ENCODE results near the gene SLC4A4. TPM values are rescaled to one million over a fixed set of nuclear protein-coding genes. Genes with fewer than 3 reads are reported as not detected.

SLC4A4 gene
- total and polyA plus RNA-seq, 4 donors = 0.13 to 6.2 (median 2.9) TPM

DNA sequence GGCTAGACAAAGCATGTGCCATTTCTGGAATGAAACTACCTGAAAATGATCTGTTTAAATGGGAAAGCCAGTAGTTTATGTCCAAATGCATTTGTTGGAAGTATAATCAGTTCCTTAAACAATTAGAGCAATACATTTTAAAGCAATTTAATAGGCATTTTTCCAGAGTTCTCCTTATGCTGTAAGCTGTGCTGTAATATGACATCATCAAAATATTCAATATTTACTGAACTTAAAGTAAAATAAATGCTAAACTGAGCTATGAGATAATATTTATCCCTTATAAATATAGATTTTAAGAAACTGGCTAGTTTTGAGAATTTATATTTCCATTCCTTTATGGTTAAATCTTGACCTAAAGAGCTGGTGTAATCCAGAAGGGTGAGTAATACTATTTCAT lies 7.9 kb downstream of the SLC4A4 start:
- DNase-seq (no peak), ATAC-seq (ENCODE audit: low FRiP score) (no peak)
- Histone ChIP-seq H3K36me3 (ENCODE audit: control insufficient read depth in 1 of 2, insufficient read depth in 2 of 2, low read length in 1 of 2) (no peaks in the 10 kb centered on the region), H3K4me1 (ENCODE audit: control insufficient read depth in 1 of 2, insufficient read depth in 2 of 2, low read length in 2 of 2) (no peaks in the 10 kb centered on the region), H3K27me3 (ENCODE audit: control insufficient read depth in 1 of 2, insufficient read depth in 2 of 2, low read length in 1 of 2) (no peaks in the 10 kb centered on the region), H3K4me3 (ENCODE audit: low read length in 2 of 2) (no peak overlapping the region), H3K9me3 (ENCODE audit: control insufficient read depth, low read length) (no peaks in the 10 kb centered on the region), H3K27ac (ENCODE audit: low read depth in 1 of 2, low read length in 2 of 2) (no peak overlapping the region)
- intact Hi-C loops (cut with DNase I) = no loop called here

DNA sequence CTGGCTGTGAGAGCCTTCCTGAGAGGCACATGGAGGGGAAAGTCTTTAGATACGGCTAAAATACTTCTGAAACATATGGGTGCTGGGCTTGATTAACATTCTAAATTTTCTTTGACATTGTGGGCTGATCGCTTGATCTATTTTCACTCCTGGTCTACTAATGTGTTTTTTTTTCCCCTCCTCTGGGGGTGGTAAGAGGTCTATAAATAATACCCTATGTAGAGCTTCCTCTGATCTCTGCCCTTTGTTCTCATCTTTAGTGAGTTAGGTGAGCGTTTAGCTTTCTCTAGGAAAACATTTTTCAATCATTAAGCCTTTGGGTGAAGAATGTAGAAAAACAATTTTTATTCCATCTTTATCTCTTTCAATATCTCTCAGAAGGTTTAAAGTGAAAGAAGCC lies 9.8 kb downstream of the SLC4A4 start:
- no peak overlapping the region for H3K4me3 ChIP-seq (ENCODE audit: low read length in 2 of 2)
- DNase-seq (no peak), ATAC-seq (ENCODE audit: low FRiP score) (no peak)
- no peaks in the 10 kb centered on the region for H3K27me3 ChIP-seq (ENCODE audit: control insufficient read depth in 1 of 2, insufficient read depth in 2 of 2, low read length in 1 of 2)
- no peak overlapping the region for H3K27ac ChIP-seq (ENCODE audit: low read depth in 1 of 2, low read length in 2 of 2)
- no peaks in the 10 kb centered on the region for H3K36me3 ChIP-seq (ENCODE audit: control insufficient read depth in 1 of 2, insufficient read depth in 2 of 2, low read length in 1 of 2)
- H3K4me1 ChIP-seq (ENCODE audit: control insufficient read depth in 1 of 2, insufficient read depth in 2 of 2, low read length in 2 of 2) = no peaks in the 10 kb centered on the region
- intact Hi-C loops (cut with DNase I) = no loop called here
- 86 to 89% methylated on average over 3 of the region's 3 CpGs for WGBS, 2 donors
- no peaks in the 10 kb centered on the region for H3K9me3 ChIP-seq (ENCODE audit: control insufficient read depth, low read length)

DNA sequence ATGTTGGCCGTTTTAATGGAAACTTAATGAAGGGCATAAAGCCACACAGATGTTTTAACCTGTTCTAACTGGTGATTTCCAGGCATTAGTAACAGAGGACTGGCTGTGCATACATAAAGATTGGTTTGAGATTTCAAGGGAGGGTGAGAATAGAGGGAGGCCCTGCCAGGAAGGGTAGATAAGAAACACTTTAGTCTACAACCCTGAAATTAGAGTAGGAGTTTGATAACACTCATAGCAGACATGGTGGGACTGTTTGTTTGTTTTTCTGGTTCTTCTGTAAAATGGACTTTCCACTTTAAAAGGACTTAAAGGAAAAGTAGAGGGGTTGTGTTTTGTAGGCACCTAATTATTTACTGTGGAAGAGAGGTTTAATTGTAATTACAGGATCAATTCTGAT lies 16.2 kb downstream of the SLC4A4 start:
- Histone ChIP-seq H3K4me3 (ENCODE audit: low read length in 2 of 2) (no peak overlapping the region), H3K36me3 (ENCODE audit: control insufficient read depth in 1 of 2, insufficient read depth in 2 of 2, low read length in 1 of 2) (no peaks in the 10 kb centered on the region), H3K4me1 (ENCODE audit: control insufficient read depth in 1 of 2, insufficient read depth in 2 of 2, low read length in 2 of 2) (no peaks in the 10 kb centered on the region), H3K9me3 (ENCODE audit: control insufficient read depth, low read length) (no peaks in the 10 kb centered on the region), H3K27me3 (ENCODE audit: control insufficient read depth in 1 of 2, insufficient read depth in 2 of 2, low read length in 1 of 2) (no peaks in the 10 kb centered on the region), H3K27ac (ENCODE audit: low read depth in 1 of 2, low read length in 2 of 2) (no peak overlapping the region)
- intact Hi-C loops (cut with DNase I) = no loop called here
- ATAC-seq (ENCODE audit: low FRiP score) (no peak), DNase-seq (no peak)
- 90 to 95% methylated on average over 1 of the region's 1 CpG for WGBS, 2 donors

DNA sequence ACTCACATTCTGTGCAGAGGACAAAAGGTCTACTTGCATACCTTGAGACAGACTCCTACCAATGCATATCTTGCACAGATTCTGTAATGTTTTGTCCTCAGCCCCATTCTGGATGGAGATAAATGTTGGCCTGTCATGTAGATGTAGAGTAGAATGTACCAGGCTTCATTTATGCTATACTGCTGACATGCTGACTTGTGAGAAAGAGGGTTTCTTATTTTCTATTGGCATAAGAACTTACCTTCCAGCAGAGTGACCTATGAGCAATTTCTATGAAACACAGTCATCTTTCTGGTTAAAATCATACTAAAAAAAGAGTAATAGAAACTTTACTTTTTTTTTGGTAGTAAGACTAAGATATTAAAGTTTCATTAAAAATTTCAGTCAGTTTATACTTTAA lies 17.2 kb downstream of the SLC4A4 start:
- no peaks in the 10 kb centered on the region for H3K9me3 ChIP-seq (ENCODE audit: control insufficient read depth, low read length)
- DNase-seq (no peak), ATAC-seq (ENCODE audit: low FRiP score) (no peak)
- H3K4me1 ChIP-seq (ENCODE audit: control insufficient read depth in 1 of 2, insufficient read depth in 2 of 2, low read length in 2 of 2) = no peaks in the 10 kb centered on the region
- no peak overlapping the region for H3K27ac ChIP-seq (ENCODE audit: low read depth in 1 of 2, low read length in 2 of 2)
- no peaks in the 10 kb centered on the region for H3K36me3 ChIP-seq (ENCODE audit: control insufficient read depth in 1 of 2, insufficient read depth in 2 of 2, low read length in 1 of 2)
- no peaks in the 10 kb centered on the region for H3K27me3 ChIP-seq (ENCODE audit: control insufficient read depth in 1 of 2, insufficient read depth in 2 of 2, low read length in 1 of 2)
- no peak overlapping the region for H3K4me3 ChIP-seq (ENCODE audit: low read length in 2 of 2)
- intact Hi-C loops (cut with DNase I) = no loop called here

DNA sequence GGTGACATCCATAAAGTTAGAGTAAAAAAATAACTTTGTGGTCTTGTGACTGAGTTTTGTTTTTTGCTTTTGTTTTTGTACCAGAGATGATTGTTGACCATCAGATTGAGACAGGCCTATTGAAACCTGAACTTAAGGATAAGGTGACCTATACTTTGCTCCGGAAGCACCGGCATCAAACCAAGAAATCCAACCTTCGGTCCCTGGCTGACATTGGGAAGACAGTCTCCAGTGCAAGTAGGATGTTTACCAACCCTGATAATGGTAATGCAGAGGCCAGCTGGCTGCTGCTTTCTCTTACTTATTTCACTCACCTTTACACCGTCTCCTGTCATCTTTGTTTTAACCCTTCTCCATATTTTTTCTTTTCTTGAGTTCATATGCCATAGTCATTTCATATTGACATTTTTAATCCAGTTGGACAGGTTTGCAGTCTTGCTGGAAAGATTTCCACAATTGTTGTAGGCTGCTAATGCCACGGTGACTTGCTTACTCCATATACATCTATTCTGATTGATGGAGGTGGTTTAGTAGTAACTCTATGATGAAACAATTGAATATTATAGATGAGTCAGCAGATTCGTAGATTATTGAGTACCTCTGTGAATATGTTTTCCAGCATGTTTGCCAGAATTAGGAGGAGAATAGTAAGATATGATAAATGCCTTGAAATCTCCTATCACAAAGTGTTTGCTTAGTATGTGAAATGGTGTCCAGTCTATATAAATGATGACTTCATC lies 18.3 kb downstream of the SLC4A4 start:
- intact Hi-C loops (cut with DNase I) = no loop called here
- Histone ChIP-seq H3K27ac (ENCODE audit: low read depth in 1 of 2, low read length in 2 of 2) (no peak overlapping the region), H3K4me1 (ENCODE audit: control insufficient read depth in 1 of 2, insufficient read depth in 2 of 2, low read length in 2 of 2) (no peaks in the 10 kb centered on the region), H3K4me3 (ENCODE audit: low read length in 2 of 2) (no peak overlapping the region), H3K9me3 (ENCODE audit: control insufficient read depth, low read length) (no peaks in the 10 kb centered on the region), H3K36me3 (ENCODE audit: control insufficient read depth in 1 of 2, insufficient read depth in 2 of 2, low read length in 1 of 2) (no peaks in the 10 kb centered on the region), H3K27me3 (ENCODE audit: control insufficient read depth in 1 of 2, insufficient read depth in 2 of 2, low read length in 1 of 2) (no peaks in the 10 kb centered on the region)
- 96 to 99% methylated on average over 6 of the region's 6 CpGs for WGBS, 2 donors
- DNase-seq = no peak
- ATAC-seq (ENCODE audit: low FRiP score) = no peak

DNA sequence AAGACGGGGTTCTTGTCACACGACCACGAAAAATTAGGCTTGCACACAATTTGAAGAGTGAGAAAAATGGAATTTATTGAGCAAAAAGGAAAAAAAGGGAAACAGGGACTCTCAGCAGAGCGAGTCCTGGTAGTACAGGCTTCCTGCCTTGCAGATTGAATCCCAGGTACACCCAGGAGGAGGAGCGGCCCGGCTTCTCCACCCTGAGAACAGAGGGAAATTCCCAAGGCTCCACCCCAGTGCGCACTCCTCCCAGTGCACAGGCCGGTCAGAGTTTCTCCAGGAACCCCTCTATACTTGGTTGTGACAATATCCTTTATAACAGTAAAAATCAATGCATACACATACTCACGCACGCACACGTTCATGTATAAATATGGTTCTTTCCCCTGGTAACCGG lies 22.0 kb downstream of the SLC4A4 start:
- DNase-seq = no peak
- Histone ChIP-seq H3K4me1 (ENCODE audit: control insufficient read depth in 1 of 2, insufficient read depth in 2 of 2, low read length in 2 of 2) (no peaks in the 10 kb centered on the region), H3K4me3 (ENCODE audit: low read length in 2 of 2) (no peak overlapping the region), H3K27ac (ENCODE audit: low read depth in 1 of 2, low read length in 2 of 2) (no peak overlapping the region), H3K9me3 (ENCODE audit: control insufficient read depth, low read length) (no peaks in the 10 kb centered on the region), H3K27me3 (ENCODE audit: control insufficient read depth in 1 of 2, insufficient read depth in 2 of 2, low read length in 1 of 2) (no peaks in the 10 kb centered on the region), H3K36me3 (ENCODE audit: control insufficient read depth in 1 of 2, insufficient read depth in 2 of 2, low read length in 1 of 2) (no peaks in the 10 kb centered on the region)
- 96 to 97% methylated on average over 12 of the region's 12 CpGs for WGBS, 2 donors
- intact Hi-C loops (cut with DNase I) = no loop called here
- ATAC-seq (ENCODE audit: low FRiP score) = no peak

DNA sequence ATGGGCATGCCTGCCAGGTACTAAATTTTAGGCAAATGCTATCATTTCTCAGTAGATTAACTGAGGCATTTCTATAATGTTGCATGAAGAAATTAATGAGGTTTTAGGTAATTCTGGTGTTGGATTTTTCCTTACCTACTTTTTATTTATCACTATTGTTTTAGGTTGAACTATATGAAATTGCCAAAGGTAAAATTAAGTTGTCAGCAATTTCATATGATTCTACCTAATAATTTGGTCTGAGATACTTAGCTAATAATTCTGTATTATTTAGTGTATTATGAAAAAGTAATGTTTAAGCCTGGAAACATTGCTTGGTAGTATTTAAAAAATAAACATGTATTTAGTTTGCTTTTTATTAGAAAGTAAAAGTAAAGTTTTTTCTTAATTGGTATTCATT lies 22.7 kb downstream of the SLC4A4 start:
- H3K27me3 ChIP-seq (ENCODE audit: control insufficient read depth in 1 of 2, insufficient read depth in 2 of 2, low read length in 1 of 2) = no peaks in the 10 kb centered on the region
- no peak for DNase-seq
- no peak overlapping the region for H3K4me3 ChIP-seq (ENCODE audit: low read length in 2 of 2)
- ATAC-seq (ENCODE audit: low FRiP score) = no peak
- intact Hi-C loops (cut with DNase I) = no loop called here
- no peaks in the 10 kb centered on the region for H3K36me3 ChIP-seq (ENCODE audit: control insufficient read depth in 1 of 2, insufficient read depth in 2 of 2, low read length in 1 of 2)
- H3K4me1 ChIP-seq (ENCODE audit: control insufficient read depth in 1 of 2, insufficient read depth in 2 of 2, low read length in 2 of 2) = no peaks in the 10 kb centered on the region
- H3K27ac ChIP-seq (ENCODE audit: low read depth in 1 of 2, low read length in 2 of 2) = no peak overlapping the region
- no peaks in the 10 kb centered on the region for H3K9me3 ChIP-seq (ENCODE audit: control insufficient read depth, low read length)

DNA sequence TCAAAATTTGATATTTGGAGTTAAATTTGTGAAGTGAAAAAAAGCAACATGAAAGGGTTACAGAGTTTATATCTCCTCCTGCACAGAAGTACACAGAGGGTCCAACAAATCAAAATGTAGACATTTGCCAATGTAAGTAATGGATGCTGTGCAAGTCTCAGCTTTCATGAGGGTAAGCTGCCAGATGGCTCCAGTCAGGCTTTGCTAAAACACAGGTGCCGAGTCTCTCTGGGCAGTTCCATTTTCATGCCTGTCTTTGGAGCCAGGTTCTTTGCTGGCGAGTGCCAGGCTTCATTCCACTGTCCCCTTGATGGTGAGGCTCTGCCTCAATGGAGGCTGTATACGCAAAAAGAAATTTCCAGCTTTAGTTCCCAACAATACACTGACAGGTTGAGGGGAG lies 27.9 kb downstream of the SLC4A4 start:
- Histone ChIP-seq H3K27me3 (ENCODE audit: control insufficient read depth in 1 of 2, insufficient read depth in 2 of 2, low read length in 1 of 2) (no peaks in the 10 kb centered on the region), H3K4me1 (ENCODE audit: control insufficient read depth in 1 of 2, insufficient read depth in 2 of 2, low read length in 2 of 2) (no peaks in the 10 kb centered on the region), H3K36me3 (ENCODE audit: control insufficient read depth in 1 of 2, insufficient read depth in 2 of 2, low read length in 1 of 2) (no peaks in the 10 kb centered on the region), H3K4me3 (ENCODE audit: low read length in 2 of 2) (no peak overlapping the region), H3K27ac (ENCODE audit: low read depth in 1 of 2, low read length in 2 of 2) (no peak overlapping the region), H3K9me3 (ENCODE audit: control insufficient read depth, low read length) (no peaks in the 10 kb centered on the region)
- DNase-seq (no peak), ATAC-seq (ENCODE audit: low FRiP score) (no peak)
- 56 to 62% methylated on average over 3 of the region's 3 CpGs for WGBS, 2 donors
- intact Hi-C loops (cut with DNase I) = no loop called here

DNA sequence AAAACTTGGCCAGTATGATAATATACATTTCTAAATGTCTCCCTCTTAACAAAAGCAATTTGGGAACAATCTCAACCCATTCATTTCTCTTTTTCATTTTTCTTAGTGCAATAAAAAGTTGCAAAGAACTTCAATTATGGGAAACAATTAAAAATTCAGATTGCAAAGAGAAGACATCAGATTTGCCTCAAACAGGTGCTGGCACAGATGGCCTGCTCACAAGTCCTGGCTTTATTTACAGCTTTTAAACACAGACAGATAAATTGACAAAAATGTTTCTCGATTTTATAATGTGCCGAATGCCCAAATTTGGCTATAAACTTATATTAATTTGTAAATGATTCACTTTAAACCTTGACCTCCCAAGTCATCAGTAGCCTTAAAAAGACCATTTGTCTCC lies 28.7 kb downstream of the SLC4A4 start:
- WGBS, 2 donors = 95% methylated on average over 2 of the region's 2 CpGs
- ATAC-seq (ENCODE audit: low FRiP score) = no peak
- no peaks in the 10 kb centered on the region for H3K36me3 ChIP-seq (ENCODE audit: control insufficient read depth in 1 of 2, insufficient read depth in 2 of 2, low read length in 1 of 2)
- no peak overlapping the region for H3K27ac ChIP-seq (ENCODE audit: low read depth in 1 of 2, low read length in 2 of 2)
- no peaks in the 10 kb centered on the region for H3K4me1 ChIP-seq (ENCODE audit: control insufficient read depth in 1 of 2, insufficient read depth in 2 of 2, low read length in 2 of 2)
- DNase-seq = no peak
- intact Hi-C loops (cut with DNase I) = no loop called here
- no peak overlapping the region for H3K4me3 ChIP-seq (ENCODE audit: low read length in 2 of 2)
- no peaks in the 10 kb centered on the region for H3K27me3 ChIP-seq (ENCODE audit: control insufficient read depth in 1 of 2, insufficient read depth in 2 of 2, low read length in 1 of 2)
- no peaks in the 10 kb centered on the region for H3K9me3 ChIP-seq (ENCODE audit: control insufficient read depth, low read length)

Measured in aorta (tissue), 5 donors.